HepG2 (cell line): ENCODE measurements around the gene INSIG1. TPM values are rescaled to one million over a fixed set of nuclear protein-coding genes. Genes with fewer than 3 reads are reported as not detected.

Experiments
- polyA plus RNA-seq, 8 experiments: library from polyadenylated mRNA; depleted of rRNA in 3 of 8; stranded (reverse) in 7 of 8; unstranded in 1 of 8; fragments of >200 nt; fragmentation: Illumina TruSeq in 4 of 8; extraction: Trizol in 4 of 8; gene quantifications; 2 replicates each; pipeline versions ENCODE4 v1.2.1 to v1.2.3, GENCODE V29; 2011 to 2016; ENCODE audit warnings: low read depth in 4 of 8, missing spikeins in 1 of 8, mixed read lengths in 1 of 8; ENCODE audit not compliant: insufficient read depth in 1 of 8
- total RNA-seq, 5 experiments: library from RNA; depleted of rRNA; stranded (reverse); fragments of >200 nt; fragmentation: Illumina TruSeq; extraction: Trizol; gene quantifications; 2 replicates each; pipeline ENCODE4 v1.2.3, GENCODE V29; 2016; ENCODE audit warnings: low read depth in 1 of 5
- TF ChIP-seq, protein P1 (sequence below): sonication (generic); formaldehyde crosslinking; IDR thresholded peaks from 2 replicates; pipeline ENCODE4 v1.4.0; 2020; ENCODE audit warnings: missing genetic modification reagents, borderline replicate concordance

The INSIG1 gene
- total and polyA plus RNA-seq, 2 of the 13 experiments (the other 11 are each of a cell fraction or from before 2014, with no cell fraction given), result 0.07 to 0.11 TPM

DNA sequence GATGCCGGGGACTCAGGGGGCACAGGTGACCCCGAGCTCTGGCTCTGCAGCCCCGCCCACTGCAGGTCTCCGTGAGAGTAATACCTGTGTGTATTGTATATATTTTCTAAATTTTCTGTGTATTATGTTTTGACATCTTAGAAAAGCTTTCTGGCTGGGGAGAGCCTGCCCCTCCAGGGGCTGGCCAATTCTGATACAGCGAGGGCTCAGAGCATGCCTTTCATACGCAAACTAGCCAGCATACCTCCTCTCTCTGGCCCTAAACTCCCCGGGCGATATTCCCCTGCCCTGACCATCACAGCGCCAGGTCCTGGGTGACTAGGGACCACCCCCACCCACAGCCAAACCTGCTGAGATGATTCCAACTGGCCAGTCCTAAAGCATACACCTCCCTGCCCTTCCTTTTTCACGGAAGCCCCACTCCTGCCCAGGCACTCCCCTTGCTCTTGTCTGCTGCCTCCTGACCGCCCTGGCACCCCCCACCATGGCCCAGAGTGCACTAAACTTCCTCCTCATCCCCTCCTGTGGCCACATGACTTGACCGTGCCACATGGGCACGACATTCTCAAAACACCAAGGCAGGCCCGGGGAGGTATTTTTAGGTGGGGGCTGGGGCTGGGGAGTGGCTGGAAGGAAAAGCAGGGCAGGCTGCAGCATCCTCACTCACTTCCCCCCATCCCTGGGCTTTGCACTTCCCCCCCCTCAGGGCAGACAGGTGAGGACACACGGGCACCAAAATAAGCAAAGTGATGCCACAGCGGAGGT lies 61.5 kb downstream of the INSIG1 start (continued):
- TF ChIP-seq, protein P1, sequence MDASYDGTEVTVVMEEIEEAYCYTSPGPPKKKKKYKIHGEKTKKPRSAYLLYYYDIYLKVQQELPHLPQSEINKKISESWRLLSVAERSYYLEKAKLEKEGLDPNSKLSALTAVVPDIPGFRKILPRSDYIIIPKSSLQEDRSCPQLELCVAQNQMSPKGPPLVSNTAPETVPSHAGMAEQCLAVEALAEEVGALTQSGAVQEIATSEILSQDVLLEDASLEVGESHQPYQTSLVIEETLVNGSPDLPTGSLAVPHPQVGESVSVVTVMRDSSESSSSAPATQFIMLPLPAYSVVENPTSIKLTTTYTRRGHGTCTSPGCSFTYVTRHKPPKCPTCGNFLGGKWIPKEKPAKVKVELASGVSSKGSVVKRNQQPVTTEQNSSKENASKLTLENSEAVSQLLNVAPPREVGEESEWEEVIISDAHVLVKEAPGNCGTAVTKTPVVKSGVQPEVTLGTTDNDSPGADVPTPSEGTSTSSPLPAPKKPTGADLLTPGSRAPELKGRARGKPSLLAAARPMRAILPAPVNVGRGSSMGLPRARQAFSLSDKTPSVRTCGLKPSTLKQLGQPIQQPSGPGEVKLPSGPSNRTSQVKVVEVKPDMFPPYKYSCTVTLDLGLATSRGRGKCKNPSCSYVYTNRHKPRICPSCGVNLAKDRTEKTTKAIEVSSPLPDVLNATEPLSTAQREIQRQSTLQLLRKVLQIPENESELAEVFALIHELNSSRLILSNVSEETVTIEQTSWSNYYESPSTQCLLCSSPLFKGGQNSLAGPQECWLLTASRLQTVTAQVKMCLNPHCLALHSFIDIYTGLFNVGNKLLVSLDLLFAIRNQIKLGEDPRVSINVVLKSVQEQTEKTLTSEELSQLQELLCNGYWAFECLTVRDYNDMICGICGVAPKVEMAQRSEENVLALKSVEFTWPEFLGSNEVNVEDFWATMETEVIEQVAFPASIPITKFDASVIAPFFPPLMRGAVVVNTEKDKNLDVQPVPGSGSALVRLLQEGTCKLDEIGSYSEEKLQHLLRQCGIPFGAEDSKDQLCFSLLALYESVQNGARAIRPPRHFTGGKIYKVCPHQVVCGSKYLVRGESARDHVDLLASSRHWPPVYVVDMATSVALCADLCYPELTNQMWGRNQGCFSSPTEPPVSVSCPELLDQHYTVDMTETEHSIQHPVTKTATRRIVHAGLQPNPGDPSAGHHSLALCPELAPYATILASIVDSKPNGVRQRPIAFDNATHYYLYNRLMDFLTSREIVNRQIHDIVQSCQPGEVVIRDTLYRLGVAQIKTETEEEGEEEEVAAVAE (CRISPR knock-in tag), result no peak

Other genes starting within 250 kb of the INSIG1 start
- gene HTR5A, start 227.6 kb upstream of the INSIG1 start, total RNA-seq (2016; rRNA removed; fragmentation: Illumina TruSeq; extraction: Trizol), result not detected in 2 replicates
- not detected in 2 replicates for gene HTR5A, start 227.6 kb upstream of the INSIG1 start, polyA plus RNA-seq (2011; rRNA removed)
- not detected in 2 replicates for gene EN2, start 160.3 kb downstream of the INSIG1 start, total RNA-seq (2016; rRNA removed; fragmentation: Illumina TruSeq; extraction: Trizol)
- not detected in 2 replicates for gene EN2, start 160.3 kb downstream of the INSIG1 start, polyA plus RNA-seq (2011; rRNA removed)
- not detected in 2 replicates for gene CNPY1, start 248.7 kb downstream of the INSIG1 start, total RNA-seq (2016; rRNA removed; fragmentation: Illumina TruSeq; extraction: Trizol)
- not detected in 2 replicates for gene CNPY1, start 248.7 kb downstream of the INSIG1 start, polyA plus RNA-seq (2011; rRNA removed)